ENCODE data around the gene PANX3. TPM values are rescaled to one million over a fixed set of nuclear protein-coding genes. Genes with fewer than 3 reads are reported as not detected.

The PANX3 gene
- total and polyA plus RNA-seq, 10 of the 15 experiments (the other 5 are each of a cell fraction or from before 2014, with no cell fraction given) = not detected

DNA sequence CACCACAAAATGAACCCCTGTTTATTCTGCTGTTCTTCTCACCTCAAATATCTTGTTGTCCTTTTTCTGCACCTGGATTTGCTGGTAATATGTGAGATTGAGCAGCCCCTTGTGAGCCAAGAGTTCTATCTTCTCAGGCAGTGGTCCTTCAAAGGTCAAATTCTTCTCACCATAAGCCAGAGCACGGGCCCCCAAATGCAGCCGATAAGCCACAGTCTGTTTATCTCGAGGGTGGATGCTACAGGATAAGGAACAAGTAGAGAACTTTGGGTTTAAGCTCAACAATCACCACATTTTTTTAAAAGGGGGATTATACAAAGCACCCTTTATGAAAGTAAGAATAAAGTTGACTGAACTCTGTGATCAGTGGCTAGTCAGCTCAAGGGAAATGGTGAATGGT lies 27.3 kb downstream of the PANX3 start:
- DNase-seq (ENCODE audit: low read depth, low spot score) = no peak
- Histone ChIP-seq H3K27ac (ENCODE audit: control insufficient read depth, insufficient read depth) (no peak overlapping the region), H3K4me2 (ENCODE audit: control insufficient read depth, insufficient read depth) (no peak overlapping the region), H2AFZ (ENCODE audit: control insufficient read depth, low read depth, low read length) (no peak overlapping the region), H3K4me3 (no peak overlapping the region), H3K36me3 (ENCODE audit: control insufficient read depth in 2 of 2, insufficient read depth in 2 of 2, low read length in 1 of 2) (peaks cover 0 to 5% of the 10 kb centered on the region in 2 experiments; a peak in 3 of 4 replicates), H3K4me1 (ENCODE audit: control insufficient read depth, insufficient read depth, low read length) (no peaks in the 10 kb centered on the region), H4K20me1 (ENCODE audit: control insufficient read depth, insufficient read depth) (no peaks in the 10 kb centered on the region), H3K27me3 (replicated peaks in 1 of 2; ENCODE audit: control insufficient read depth in 2 of 2, insufficient read depth in 2 of 2, low read length in 1 of 2) (no peaks in the 10 kb centered on the region), H3K79me2 (ENCODE audit: control insufficient read depth, insufficient read depth, low read length) (no peaks in the 10 kb centered on the region), H3K9me3 (replicated peaks; ENCODE audit: control insufficient read depth, insufficient read depth, low read length) (no peaks in the 10 kb centered on the region; the same call in 2 of the 3 replicates), H3K9ac (ENCODE audit: control insufficient read depth, insufficient read depth, low read length) (no peak overlapping the region)
- intact Hi-C loops (cut with micrococcal nuclease; ENCODE audit: unreplicated experiment) (no loop called here), in situ Hi-C loops (cut with MboI) (no loop called here)
- ATAC-seq = no peak
- FAIRE-seq = no peak
- no TSS peak for BruUV-seq (replicated peaks)
- CTCF ChIA-PET = interaction anchor here (0.9 to 7.6 kb wide), 5 partner anchors 9 to 198 kb away, joined by 3 to 52 read pairs (median 3); no protein-coding TSS in a partner anchor
- TF ChIP-seq MYB (IDR thresholded peaks at IDR 0.05; ENCODE audit: borderline replicate concordance, low read depth, low read length) = no peak
- no peak for TF ChIP-seq POU2F2 (IDR thresholded peaks at IDR 0.05; ENCODE audit: borderline replicate concordance, low read depth, low read length)
- SMC1A ChIA-PET (ENCODE audit: uncharacterized antibody, unreplicated experiment) = interaction anchor here (0.8 to 1.7 kb wide), 5 partner anchors 9 to 471 kb away, joined by 3 to 4 read pairs (median 3); no protein-coding TSS in a partner anchor
- POLR2A ChIA-PET = no interaction called here
- WGBS (ENCODE audit: insufficient coverage, insufficient replicate concordance, low lambda C conversion rate, missing lambda C conversion rate) = 99% methylated on average over 3 of the region's 3 CpGs
- RAD21 ChIA-PET (ENCODE audit: unreplicated experiment) = no interaction called here

DNA sequence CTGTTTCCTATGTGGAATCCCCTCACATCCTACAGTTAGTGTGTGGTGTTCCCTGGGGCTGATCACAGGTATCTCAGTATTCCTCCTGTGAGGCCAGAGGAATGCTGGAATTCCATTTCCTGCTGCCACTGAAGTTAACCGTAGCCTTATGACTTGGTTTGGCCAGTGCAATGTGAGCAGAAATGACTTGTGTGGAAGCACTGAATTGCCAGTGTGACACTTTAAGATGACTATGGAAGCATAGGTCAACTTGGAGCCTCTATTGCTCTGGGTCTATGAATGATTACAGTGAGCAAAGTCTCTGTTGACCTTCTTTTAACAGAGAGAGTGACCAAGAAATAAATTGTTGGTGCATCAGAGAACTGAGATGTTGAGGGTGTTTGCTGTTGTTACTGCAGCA lies 28.0 kb downstream of the PANX3 start:
- no peak overlapping the region for H3K27ac ChIP-seq (ENCODE audit: control insufficient read depth, insufficient read depth)
- RAD21 ChIA-PET (ENCODE audit: unreplicated experiment) = no interaction called here
- no peaks in the 10 kb centered on the region for H3K79me2 ChIP-seq (ENCODE audit: control insufficient read depth, insufficient read depth, low read length)
- intact Hi-C loops (cut with micrococcal nuclease; ENCODE audit: unreplicated experiment) (no loop called here), in situ Hi-C loops (cut with MboI) (no loop called here)
- ATAC-seq (no peak), DNase-seq (ENCODE audit: low read depth, low spot score) (no peak), FAIRE-seq (no peak)
- BruUV-seq (replicated peaks) = no TSS peak
- CTCF ChIA-PET = interaction anchor here (1.0 to 7.6 kb wide), 5 partner anchors 9 to 228 kb away, joined by 3 to 52 read pairs (median 4); no protein-coding TSS in a partner anchor
- H3K4me1 ChIP-seq (ENCODE audit: control insufficient read depth, insufficient read depth, low read length) = no peaks in the 10 kb centered on the region
- H2AFZ ChIP-seq (ENCODE audit: control insufficient read depth, low read depth, low read length) = no peak overlapping the region
- H3K9ac ChIP-seq (ENCODE audit: control insufficient read depth, insufficient read depth, low read length) = no peak overlapping the region
- no peaks in the 10 kb centered on the region; the same call in 2 of the 3 replicates for H3K9me3 ChIP-seq (replicated peaks; ENCODE audit: control insufficient read depth, insufficient read depth, low read length)
- peaks cover 0 to 5% of the 10 kb centered on the region in 2 experiments; a peak in 3 of 4 replicates for H3K36me3 ChIP-seq (ENCODE audit: control insufficient read depth in 2 of 2, insufficient read depth in 2 of 2, low read length in 1 of 2)
- POLR2A ChIA-PET = no interaction called here
- H4K20me1 ChIP-seq (ENCODE audit: control insufficient read depth, insufficient read depth) = no peaks in the 10 kb centered on the region
- TF ChIP-seq HCFC1 (IDR thresholded peaks at IDR 0.05; ENCODE audit: low read length) = no peak
- no peak for TF ChIP-seq RAD21 (IDR thresholded peaks at IDR 0.05; ENCODE audit: insufficient read depth, low read depth, low read length)
- no peak for TF ChIP-seq SP1 (IDR thresholded peaks at IDR 0.05; ENCODE audit: low read depth, low read length)
- TF ChIP-seq EED (IDR thresholded peaks at IDR 0.05; ENCODE audit: low read depth) = no peak
- no peak for TF ChIP-seq PAX8 (IDR thresholded peaks at IDR 0.05)
- no peak for TF ChIP-seq SMAD5 (IDR thresholded peaks at IDR 0.05; ENCODE audit: low read depth)
- no peak for TF ChIP-seq ZNF274 (IDR thresholded peaks at IDR 0.05; ENCODE audit: insufficient read depth, insufficient read length)
- no peak for TF ChIP-seq SPI1 (IDR thresholded peaks at IDR 0.05; ENCODE audit: borderline replicate concordance, insufficient read depth, low read depth, low read length)
- TF ChIP-seq, protein P1, sequence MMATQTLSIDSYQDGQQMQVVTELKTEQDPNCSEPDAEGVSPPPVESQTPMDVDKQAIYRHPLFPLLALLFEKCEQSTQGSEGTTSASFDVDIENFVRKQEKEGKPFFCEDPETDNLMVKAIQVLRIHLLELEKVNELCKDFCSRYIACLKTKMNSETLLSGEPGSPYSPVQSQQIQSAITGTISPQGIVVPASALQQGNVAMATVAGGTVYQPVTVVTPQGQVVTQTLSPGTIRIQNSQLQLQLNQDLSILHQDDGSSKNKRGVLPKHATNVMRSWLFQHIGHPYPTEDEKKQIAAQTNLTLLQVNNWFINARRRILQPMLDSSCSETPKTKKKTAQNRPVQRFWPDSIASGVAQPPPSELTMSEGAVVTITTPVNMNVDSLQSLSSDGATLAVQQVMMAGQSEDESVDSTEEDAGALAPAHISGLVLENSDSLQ (IDR thresholded peaks at IDR 0.05) = no peak
- TF ChIP-seq CHD1 (IDR thresholded peaks at IDR 0.05; ENCODE audit: low read depth, low read length) = no peak
- no peak for TF ChIP-seq NRF1 (conservative IDR thresholded peaks at IDR 0.05; ENCODE audit: low read depth, low read length)
- TF ChIP-seq, protein P2, sequence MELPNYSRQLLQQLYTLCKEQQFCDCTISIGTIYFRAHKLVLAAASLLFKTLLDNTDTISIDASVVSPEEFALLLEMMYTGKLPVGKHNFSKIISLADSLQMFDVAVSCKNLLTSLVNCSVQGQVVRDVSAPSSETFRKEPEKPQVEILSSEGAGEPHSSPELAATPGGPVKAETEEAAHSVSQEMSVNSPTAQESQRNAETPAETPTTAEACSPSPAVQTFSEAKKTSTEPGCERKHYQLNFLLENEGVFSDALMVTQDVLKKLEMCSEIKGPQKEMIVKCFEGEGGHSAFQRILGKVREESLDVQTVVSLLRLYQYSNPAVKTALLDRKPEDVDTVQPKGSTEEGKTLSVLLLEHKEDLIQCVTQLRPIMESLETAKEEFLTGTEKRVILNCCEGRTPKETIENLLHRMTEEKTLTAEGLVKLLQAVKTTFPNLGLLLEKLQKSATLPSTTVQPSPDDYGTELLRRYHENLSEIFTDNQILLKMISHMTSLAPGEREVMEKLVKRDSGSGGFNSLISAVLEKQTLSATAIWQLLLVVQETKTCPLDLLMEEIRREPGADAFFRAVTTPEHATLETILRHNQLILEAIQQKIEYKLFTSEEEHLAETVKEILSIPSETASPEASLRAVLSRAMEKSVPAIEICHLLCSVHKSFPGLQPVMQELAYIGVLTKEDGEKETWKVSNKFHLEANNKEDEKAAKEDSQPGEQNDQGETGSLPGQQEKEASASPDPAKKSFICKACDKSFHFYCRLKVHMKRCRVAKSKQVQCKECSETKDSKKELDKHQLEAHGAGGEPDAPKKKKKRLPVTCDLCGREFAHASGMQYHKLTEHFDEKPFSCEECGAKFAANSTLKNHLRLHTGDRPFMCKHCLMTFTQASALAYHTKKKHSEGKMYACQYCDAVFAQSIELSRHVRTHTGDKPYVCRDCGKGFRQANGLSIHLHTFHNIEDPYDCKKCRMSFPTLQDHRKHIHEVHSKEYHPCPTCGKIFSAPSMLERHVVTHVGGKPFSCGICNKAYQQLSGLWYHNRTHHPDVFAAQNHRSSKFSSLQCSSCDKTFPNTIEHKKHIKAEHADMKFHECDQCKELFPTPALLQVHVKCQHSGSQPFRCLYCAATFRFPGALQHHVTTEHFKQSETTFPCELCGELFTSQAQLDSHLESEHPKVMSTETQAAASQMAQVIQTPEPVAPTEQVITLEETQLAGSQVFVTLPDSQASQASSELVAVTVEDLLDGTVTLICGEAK (IDR thresholded peaks at IDR 0.05; ENCODE audit: borderline replicate concordance) = no peak
- no peaks in the 10 kb centered on the region for H3K27me3 ChIP-seq (replicated peaks in 1 of 2; ENCODE audit: control insufficient read depth in 2 of 2, insufficient read depth in 2 of 2, low read length in 1 of 2)
- SMC1A ChIA-PET (ENCODE audit: uncharacterized antibody, unreplicated experiment) = interaction anchor here (1.1 to 1.7 kb wide), 4 partner anchors 10 to 154 kb away, joined by 3 to 4 read pairs (median 4); no protein-coding TSS in a partner anchor
- H3K4me2 ChIP-seq (ENCODE audit: control insufficient read depth, insufficient read depth) = no peak overlapping the region
- H3K4me3 ChIP-seq = no peak overlapping the region
- WGBS (ENCODE audit: insufficient coverage, insufficient replicate concordance, low lambda C conversion rate, missing lambda C conversion rate) = 100% methylated on average over 1 of the region's 1 CpG

Data from GM12878 (cell line).